ENCODE measurements around the gene C9orf153.
"Not testable (repeated sequence)": the region's sequence is repeated elsewhere in the genome, so short reads cannot be mapped to it uniquely, and the experiment has no call there.

The C9orf153 gene

GRCh38 chr9:86262492-86262891, 3.0 kb upstream of the C9orf153 start:
- no peak for DNase-seq

- DNase-seq = peak; percentile 60
Observed at GRCh38 chr9:86257391-86257790, 2.1 kb downstream of the C9orf153 start.

GRCh38 chr9:86256653-86257052, 2.8 kb downstream of the C9orf153 start:
- DNase-seq = no peak

DNA sequence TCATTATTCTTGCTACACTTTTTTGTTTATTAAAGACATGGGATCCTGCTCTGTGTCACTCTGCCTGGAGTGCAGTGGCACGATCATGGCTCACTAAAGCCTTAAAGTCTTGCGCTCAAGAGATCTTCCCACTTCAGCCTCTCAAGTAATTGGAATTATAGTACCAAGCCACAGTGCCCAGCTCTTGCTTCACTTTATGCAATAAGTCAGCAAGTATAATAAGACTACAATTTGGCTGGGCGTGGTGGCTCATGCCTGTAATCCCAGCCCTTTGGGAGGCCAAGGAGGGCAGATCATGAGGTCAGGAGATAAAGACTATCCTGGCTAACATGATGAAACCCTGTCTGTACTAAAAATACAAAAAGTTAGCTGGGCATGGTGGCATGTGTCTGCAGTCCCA, 5.9 kb downstream of the C9orf153 start:
- no peak for DNase-seq

DNA sequence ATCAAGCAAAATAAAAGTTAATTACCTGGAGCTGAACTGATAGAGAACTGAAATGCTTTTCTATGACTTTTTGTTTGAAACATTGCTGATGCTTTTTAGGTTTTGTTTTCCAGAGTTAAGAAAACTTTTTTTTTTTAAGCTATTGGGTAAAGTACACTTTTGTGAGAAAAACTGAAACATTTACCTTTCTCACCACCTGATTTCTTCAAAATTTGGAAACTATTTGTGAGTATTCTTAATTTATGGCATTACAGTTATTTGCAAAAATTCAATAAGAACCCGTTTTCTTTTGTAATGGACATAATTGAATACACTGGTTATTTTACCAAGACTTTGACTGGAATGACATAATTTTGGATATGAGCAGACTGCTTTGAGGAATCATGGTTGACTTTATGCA, 6.6 kb downstream of the C9orf153 start:
- no peak for DNase-seq

DNA sequence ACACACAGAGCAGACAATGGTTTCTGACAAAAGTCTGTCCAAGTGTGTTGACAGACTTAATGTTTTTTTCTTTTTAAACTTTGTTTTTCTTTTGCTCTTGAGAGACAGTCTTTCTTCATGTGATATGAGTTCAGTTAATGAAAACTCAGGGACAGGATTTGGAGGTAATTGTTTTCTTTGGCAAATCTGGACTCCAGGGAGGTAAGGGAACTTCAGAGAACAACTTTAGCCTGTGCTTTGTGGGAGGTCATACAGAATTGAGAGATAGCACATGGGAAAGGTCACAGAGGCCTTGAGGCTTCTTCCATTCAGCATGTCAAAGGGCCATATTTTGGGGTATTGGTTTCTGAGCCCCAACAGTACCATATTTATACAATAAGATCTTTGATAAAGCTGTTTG, 9.3 kb downstream of the C9orf153 start:
- DNase-seq = no peak

DNA sequence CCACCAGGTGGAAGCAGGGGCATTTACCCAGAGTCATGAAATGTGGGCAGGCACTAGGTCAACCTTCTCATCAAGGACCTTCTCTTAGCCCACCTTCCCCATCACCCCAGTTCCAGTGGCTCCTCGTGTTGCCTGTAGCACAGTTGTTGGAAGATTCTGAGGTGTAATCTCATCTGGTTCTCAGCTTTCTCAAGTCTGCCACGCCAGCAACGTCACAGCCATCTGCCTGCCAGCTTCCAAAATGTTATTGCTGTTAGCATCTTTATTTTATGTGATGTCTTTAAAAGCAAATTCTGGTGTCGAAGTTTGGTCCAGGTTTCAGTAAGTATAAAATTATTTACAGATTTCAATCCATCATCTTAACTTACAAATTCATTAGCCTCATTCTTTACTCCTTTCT, 10.7 kb downstream of the C9orf153 start:
- no peak for DNase-seq

GRCh38 chr9:86246752-86247161, 12.7 kb downstream of the C9orf153 start:
- peak; percentile 4 for DNase-seq

- DNase-seq = no peak
Observed at GRCh38 chr9:86242071-86242470, 17.4 kb downstream of the C9orf153 start.

DNA sequence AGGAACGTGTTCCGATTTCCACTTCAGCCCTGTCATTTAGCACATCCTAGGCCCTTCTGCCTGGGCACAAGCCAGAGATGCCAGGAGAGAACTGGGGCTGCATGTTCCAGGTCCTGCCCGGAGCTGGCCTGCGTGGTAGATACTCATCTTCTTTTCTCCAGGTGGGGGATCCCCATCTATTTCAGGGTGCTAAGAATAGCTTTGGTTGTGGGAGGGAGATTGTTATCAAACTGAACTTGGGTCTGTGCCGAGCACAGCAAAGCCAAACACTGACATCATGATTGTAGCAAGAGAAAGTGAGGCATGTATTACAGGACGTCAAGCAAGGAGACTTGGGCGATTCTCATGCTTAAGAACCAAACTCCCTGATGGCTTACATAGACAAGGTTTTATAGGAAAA, 18.2 kb downstream of the C9orf153 start:
- DNase-seq = no peak

- DNase-seq = peak; percentile 9
Observed at GRCh38 chr9:86238861-86239770, 20.3 kb downstream of the C9orf153 start.

DNA sequence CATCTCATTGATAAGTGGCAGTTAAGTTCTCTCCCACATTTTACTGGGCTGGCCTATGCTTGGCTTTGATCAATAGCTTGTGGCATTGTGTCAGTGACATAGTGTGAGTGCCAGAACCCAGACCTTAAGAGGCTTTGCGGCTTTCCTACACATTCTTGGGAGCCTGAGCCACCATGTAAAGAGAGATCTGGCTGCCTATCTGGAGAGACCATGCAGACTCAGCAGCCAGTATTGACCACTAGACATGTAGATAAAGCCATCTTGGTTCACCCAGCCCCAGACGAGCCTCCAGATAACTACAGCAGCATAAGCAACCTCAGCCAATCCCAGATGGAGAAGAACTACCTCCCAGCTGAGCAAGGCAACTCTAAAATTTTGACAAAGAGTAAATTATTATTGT, 28.6 kb downstream of the C9orf153 start:
- DNase-seq = no peak

DNA sequence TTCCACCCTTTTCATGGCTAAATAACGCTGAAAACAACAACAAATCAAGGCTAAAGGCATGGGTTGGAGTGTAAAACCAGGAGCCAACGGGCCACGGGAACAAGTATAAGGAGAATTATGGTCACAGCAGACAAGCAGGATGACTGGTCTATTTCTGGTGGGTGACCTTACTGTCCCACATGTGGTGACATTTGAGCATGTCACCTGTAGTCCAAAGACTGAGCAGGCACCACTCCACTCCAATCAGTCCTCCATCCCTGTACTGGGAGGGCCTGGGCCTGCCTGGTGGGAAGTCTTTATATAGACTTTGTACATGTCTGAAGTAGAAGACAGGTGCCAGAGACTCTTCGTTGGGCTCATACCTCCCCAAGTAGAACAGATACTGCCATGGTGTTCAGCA, 36.8 kb downstream of the C9orf153 start:
- DNase-seq = no peak

GRCh38 chr9:86219606-86220005, 39.9 kb downstream of the C9orf153 start:
- DNase-seq = no peak

DNA sequence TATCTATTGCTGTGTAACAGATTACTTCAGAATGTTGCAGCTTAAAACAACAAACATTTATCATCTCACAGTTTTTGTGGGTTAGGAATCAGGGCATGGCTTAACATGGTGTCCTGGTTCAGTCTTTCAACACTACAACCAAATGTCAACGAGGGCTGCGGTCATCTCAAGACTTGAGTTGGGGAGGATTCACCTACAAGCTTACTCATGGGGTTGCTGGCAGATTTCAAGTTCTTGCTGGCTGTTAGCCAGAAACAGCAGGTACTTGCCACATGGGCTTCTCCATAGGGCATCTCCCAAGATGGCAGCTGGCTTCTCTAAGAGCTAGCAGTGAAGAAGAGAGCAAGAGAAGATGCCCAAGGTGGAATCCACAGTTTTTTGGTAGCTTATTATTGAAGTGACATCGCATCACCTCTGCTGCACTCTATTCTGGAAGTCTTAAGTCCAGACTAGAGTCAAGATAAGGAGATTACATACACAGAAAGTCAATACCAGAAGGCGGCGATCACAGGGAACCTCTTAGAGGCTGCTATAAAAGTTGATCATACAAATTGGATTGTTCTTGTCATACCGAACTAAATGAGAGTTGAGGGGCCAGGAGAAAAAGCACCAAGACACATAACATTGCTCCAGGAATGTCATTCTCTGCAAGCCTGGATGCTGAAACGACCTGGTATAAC, 42.2 kb downstream of the C9orf153 start:
- no peak for DNase-seq

DNA sequence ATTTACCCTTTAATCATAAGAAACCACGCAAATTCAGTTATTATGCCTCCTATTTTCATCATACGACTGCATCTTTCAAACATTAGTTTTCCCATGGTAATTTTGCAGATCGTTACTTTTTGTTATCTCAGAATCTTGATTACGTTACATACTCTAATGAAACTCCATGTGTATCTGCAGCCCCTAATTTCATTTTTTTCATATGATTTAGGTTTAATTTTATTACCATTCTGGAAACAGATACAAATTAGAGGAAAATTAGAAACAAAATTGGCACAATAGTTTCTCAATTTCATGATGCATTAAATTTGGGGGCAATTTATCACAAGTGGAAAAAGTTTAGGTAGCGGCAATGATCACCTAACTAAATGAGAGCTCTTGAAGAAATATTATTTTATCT, 52.3 kb downstream of the C9orf153 start:
- DNase-seq = no peak

- DNase-seq = peak; percentile 2
Observed at GRCh38 chr9:86202338-86202882, 57.0 kb downstream of the C9orf153 start.

GRCh38 chr9:86201474-86202337, 57.8 kb downstream of the C9orf153 start:
- DNase-seq = no peak

DNA sequence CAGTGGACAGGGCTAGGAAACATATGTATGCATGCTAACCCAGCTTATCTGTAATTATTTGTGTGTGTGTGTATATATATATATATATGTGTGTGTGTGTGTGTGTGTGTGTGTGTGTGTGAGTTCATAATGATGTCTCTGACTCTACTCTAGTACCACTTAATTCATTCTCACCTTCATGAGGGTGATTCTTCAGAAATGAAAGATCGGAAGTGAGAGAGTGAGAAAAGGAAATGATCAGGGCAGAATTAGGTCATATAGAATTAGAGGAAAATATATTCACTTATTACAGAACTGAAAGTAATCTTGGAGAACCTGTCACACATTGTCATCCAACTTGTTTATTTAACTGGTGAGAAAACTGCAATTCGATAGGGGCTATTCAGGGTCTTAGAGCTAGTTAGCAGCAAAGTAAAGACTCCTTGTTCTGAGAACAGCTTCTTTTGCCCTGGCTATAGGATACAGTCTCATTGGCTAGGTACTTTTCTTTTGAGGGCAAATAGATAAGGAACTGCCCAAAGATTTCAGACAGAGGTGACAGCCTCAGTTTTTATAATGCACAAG, 58.8 kb downstream of the C9orf153 start:
- DNase-seq = no peak

DNA sequence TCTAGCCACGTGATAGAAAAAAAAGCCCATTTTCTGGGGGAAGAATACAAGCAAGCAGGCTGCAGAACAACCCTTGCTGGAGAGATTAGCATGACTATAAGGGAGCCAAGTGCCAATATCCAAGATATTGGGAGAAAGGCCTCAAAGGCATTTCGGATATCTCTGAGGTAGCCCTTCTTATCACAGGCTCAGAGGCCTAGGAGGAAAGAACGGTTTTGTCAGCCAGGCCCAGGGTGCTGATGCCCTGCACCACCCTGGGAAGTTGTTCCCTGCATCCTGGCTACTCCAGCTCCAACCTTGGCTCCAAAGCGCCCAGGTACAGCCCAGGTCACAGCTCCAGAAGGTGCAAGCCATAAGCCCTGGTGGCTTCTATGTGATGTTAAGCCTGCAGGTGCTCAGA, 66.4 kb downstream of the C9orf153 start:
- DNase-seq = no peak

DNA sequence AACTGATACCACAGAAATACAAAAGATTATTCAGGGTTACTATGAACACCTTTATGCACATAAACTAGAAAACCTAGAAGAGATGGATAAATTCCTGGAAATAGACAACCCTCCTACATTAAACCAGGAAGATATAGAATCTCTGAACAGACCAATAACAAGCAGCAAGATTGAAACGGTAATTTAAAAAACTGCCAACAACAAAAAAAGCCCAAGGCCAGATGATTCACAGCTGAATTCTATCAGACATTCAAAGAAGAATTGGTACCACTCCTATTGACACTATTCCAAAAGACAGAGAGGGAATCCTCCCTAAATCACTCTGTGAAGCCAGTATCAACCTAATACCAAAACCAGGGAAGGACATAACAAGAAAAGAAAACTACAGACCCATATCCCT, 68.8 kb downstream of the C9orf153 start:
- DNase-seq = not testable (repeated sequence)

DNA sequence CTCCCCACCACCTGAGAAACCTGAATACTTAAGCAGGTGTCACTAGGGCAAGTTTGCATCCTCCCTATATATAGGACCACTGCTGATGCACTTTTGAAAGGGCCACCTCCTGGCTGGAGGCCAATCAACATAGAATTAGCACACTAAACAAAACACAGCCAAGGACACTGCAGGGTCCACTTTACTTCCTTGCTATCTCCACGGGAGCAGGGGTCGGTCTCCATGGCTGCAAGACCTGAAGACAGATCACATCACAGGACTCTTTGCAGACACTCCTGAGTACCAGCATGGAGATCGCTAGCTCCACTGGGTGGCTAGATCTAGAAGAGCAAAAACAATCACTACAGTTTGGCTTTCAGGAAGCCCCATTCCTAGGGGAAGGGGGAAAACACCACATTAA, 72.3 kb downstream of the C9orf153 start:
- DNase-seq = no peak

- DNase-seq = no peak
Observed at GRCh38 chr9:86186696-86187095, 72.8 kb downstream of the C9orf153 start.
